Fibroblast of lung (primary cell): ENCODE results near the gene CHEK2. TPM values are rescaled to one million over a fixed set of nuclear protein-coding genes. Genes with fewer than 3 reads are reported as not detected.
A peak's percentile ranks its signal among the peaks of the same experiment; 100 is the strongest.

ENCODE experiments used
- DNase-seq, 2 donors: peaks; one replicate each; pipeline versions ENCODE4 v3.0.0 to v3.0.0-alpha.2; 2010; ENCODE audit warnings: low read depth in 2 of 2
- H2AFZ ChIP-seq: 2 replicates; pipeline ENCODE4 v1.5.1; 2012; ENCODE audit warnings: low read length, control low read depth, inconsistent platforms
- H3K27ac ChIP-seq: 2 replicates; pipeline ENCODE4 v1.5.1; 2011; ENCODE audit warnings: low read length, control low read depth; ENCODE audit not compliant: insufficient read depth
- H3K27me3 ChIP-seq: 2 replicates; pipeline ENCODE4 v1.5.1; 2011; ENCODE audit warnings: mild to moderate bottlenecking, low read length; ENCODE audit not compliant: control insufficient read depth, insufficient read depth
- H3K36me3 ChIP-seq: 2 replicates; pipeline ENCODE4 v1.5.1; 2011; ENCODE audit warnings: low read length; ENCODE audit not compliant: control insufficient read depth, insufficient read depth
- H3K4me1 ChIP-seq: 2 replicates; pipeline ENCODE4 v1.5.1; 2011; ENCODE audit warnings: low read length; ENCODE audit not compliant: control insufficient read depth, insufficient read depth; ENCODE audit errors: extremely low read depth
- H3K4me2 ChIP-seq: 2 replicates; pipeline ENCODE4 v1.5.1; 2011; ENCODE audit warnings: low read length, control low read depth; ENCODE audit not compliant: insufficient read depth; ENCODE audit errors: extremely low read depth
- H3K4me3 ChIP-seq, 4 experiments: fragments of 200-600 bp in 1 of 4; sonication (generic) in 1 of 4; replicated peaks in 1 of 4; 2 replicates each; pipeline ENCODE4 v1.5.1; 2011 to 2016; ENCODE audit warnings: low read length in 4 of 4, low read depth in 3 of 4, mild to moderate bottlenecking in 3 of 4, control low read depth in 2 of 4, inconsistent platforms in 1 of 4, mixed read lengths in 1 of 4; ENCODE audit not compliant: insufficient read depth in 1 of 4; ENCODE audit errors: control extremely low read depth in 1 of 4
- H3K79me2 ChIP-seq: 2 replicates; pipeline ENCODE4 v1.5.1; 2012; ENCODE audit warnings: mild to moderate bottlenecking, low read length, inconsistent platforms; ENCODE audit not compliant: control insufficient read depth, insufficient read depth
- H3K9ac ChIP-seq: 2 replicates; pipeline ENCODE4 v1.5.1; 2011; ENCODE audit warnings: mild to moderate bottlenecking, low read length, control low read depth; ENCODE audit not compliant: insufficient read depth
- H3K9me3 ChIP-seq: 2 replicates; pipeline ENCODE4 v1.5.1; 2012; ENCODE audit warnings: low read depth, low read length; ENCODE audit not compliant: control insufficient read depth, insufficient read depth
- H4K20me1 ChIP-seq: 2 replicates; pipeline ENCODE4 v1.5.1; 2011; ENCODE audit warnings: low read length; ENCODE audit not compliant: control insufficient read depth, insufficient read depth; ENCODE audit errors: extremely low read depth
- CTCF ChIP-seq, 2 donors: IDR thresholded peaks in 1 of 2; conservative IDR thresholded peaks in 1 of 2; 1 replicate in 1 of 2; 2 replicates in 1 of 2; pipeline ENCODE4 v1.5.1; 2011 to 2012; ENCODE audit warnings: low read length in 2 of 2, control low read depth in 1 of 2, inconsistent platforms in 1 of 2, low read depth in 1 of 2, mild to moderate bottlenecking in 1 of 2
- EZH2 ChIP-seq: IDR thresholded peaks from 2 replicates; pipeline ENCODE4 v1.5.1; 2012; ENCODE audit warnings: low read length, control low read depth, mild to moderate bottlenecking; ENCODE audit errors: missing control alignments
- polyA plus RNA-seq, 2 donors: library from polyadenylated mRNA; depleted of rRNA in 1 of 2; stranded (reverse) in 1 of 2; unstranded in 1 of 2; fragments of >200 nt; gene quantifications; 2 replicates each; pipeline ENCODE4 v1.2.1, GENCODE V29; 2011 to 2012; ENCODE audit warnings: missing spikeins in 1 of 2
- total RNA-seq: library from RNA; depleted of rRNA; stranded (reverse); fragments of >200 nt; gene quantifications from 2 replicates; pipeline ENCODE4 v1.2.1, GENCODE V29; 2014

The CHEK2 gene
- total and polyA plus RNA-seq, 2 donors (not counting 1 experiment from before 2014, with no cell fraction given) = 14.5 to 17.4 TPM

DNA sequence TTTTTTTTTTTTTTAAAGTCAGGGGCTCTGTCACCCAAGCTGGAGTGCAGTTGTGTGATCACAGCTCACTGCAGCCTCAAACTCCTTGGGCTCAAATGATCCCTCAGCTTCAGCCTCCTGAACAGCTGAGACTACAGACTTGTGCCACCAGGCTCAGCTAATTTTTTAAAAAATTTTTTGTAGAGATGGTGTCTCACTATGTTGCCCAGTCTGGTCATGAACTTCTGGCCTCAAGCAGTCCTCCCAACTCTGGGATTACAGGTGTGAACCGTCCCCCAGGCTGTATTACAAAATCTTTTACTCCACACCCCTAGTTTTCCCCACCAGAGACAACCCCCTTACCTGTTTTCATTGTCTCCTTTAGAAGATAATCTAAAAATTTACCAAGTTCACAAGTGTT lies 32.8 kb upstream of the CHEK2 start:
- H3K9ac ChIP-seq = no peak overlapping the region
- peak overlapping the region in 1 of 4 experiments; percentile 96 for H3K4me3 ChIP-seq
- peaks cover 40% of the 10 kb centered on the region for H3K79me2 ChIP-seq
- H3K4me1 ChIP-seq = peaks cover 3% of the 10 kb centered on the region
- no peaks in the 10 kb centered on the region for H3K27me3 ChIP-seq
- no peaks in the 10 kb centered on the region for H3K9me3 ChIP-seq
- no peak for TF ChIP-seq EZH2
- no peak for TF ChIP-seq CTCF (conservative IDR thresholded peaks at IDR 0.05 in 1 of 2, IDR thresholded peaks at IDR 0.05 in 1 of 2; ENCODE audit: low read depth in 1 of 2, low read length in 2 of 2)
- DNase-seq = no peak
- no peak overlapping the region for H3K27ac ChIP-seq
- H3K4me2 ChIP-seq = peak overlapping the region; percentile 27
- no peak overlapping the region for H2AFZ ChIP-seq
- no peaks in the 10 kb centered on the region for H4K20me1 ChIP-seq
- H3K36me3 ChIP-seq = no peaks in the 10 kb centered on the region

- peak; percentile 39 to 47 for DNase-seq
- no peaks in the 10 kb centered on the region for H3K4me1 ChIP-seq
- H3K27me3 ChIP-seq = no peaks in the 10 kb centered on the region
- H3K4me3 ChIP-seq = peak overlapping the region; percentile 72 to 96 (median 84)
- no peaks in the 10 kb centered on the region for H3K36me3 ChIP-seq
- H3K9ac ChIP-seq = peak overlapping the region; percentile 70
- H3K9me3 ChIP-seq = no peaks in the 10 kb centered on the region
- peaks cover 36% of the 10 kb centered on the region for H3K79me2 ChIP-seq
- H2AFZ ChIP-seq = peak overlapping the region; percentile 1
- TF ChIP-seq CTCF (conservative IDR thresholded peaks at IDR 0.05 in 1 of 2, IDR thresholded peaks at IDR 0.05 in 1 of 2; ENCODE audit: low read depth in 1 of 2, low read length in 2 of 2) = no peak
- no peak for TF ChIP-seq EZH2
- no peaks in the 10 kb centered on the region for H4K20me1 ChIP-seq
- peak overlapping the region; percentile 20 for H3K4me2 ChIP-seq
- peak overlapping the region; percentile 64 for H3K27ac ChIP-seq
These were observed 31.8 kb upstream of the CHEK2 start for GRCh38 chr22:28773461-28773867.

DNA sequence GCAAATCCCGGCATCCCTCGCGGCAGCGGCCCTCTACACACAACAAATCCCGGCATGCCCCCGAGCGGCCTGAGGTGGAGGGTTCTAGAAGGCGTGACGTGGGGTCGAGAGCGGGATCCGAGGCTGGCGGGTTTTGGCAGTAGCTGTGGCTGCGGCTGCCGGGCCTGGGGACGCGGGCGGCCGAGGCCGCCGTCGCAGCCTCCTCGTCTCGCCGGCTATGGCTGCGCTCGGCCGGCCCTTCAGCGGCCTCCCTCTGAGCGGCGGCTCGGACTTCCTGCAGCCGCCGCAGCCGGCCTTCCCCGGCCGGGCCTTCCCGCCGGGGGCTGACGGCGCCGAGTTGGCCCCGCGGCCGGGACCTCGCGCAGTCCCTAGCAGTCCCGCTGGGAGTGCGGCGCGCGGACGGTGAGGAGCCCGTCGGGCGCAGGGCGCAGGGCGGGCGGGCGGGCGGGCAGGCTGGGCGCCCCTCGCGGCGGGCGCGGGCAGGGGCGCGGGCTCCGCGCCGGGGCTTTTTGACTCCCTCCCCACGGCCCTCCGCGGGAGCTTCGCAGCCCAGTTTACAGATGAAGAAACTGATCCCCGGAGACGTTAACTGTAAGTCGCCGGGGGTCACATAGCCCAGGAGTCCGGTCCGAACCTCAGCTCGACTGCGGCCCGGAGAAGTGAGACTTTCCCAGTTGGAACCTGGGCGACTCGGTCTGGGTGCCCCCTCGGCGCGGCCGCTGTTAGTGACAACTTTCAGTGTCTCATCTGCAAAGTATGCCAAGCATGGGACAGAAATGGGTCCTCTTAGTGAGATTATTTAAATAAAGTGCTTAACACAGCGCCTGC lies 31.2 kb upstream of the CHEK2 start, which contains the start of gene CCDC117:
Gene CCDC117 (plus strand): TSS at position 63 of the 828 bp plus-strand sequence. CDS start 155 bp downstream, at position 218.
- Histone ChIP-seq H3K27me3 (no peaks in the 10 kb centered on the region), H3K9me3 (no peaks in the 10 kb centered on the region), H3K4me1 (no peaks in the 10 kb centered on the region), H3K36me3 (no peaks in the 10 kb centered on the region), H2AFZ (peak within 1 kb of the TSS; percentile 77), H3K27ac (peak within 1 kb of the TSS; percentile 81), H4K20me1 (no peaks in the 10 kb centered on the region), H3K4me3 (peak within 1 kb of the TSS; percentile 72 to 96 (median 84)), H3K9ac (peak within 1 kb of the TSS; percentile 89), H3K79me2 (peaks cover 32% of the 10 kb centered on the region), H3K4me2 (peak within 1 kb of the TSS; percentile 56)
- TF ChIP-seq CTCF (conservative IDR thresholded peaks at IDR 0.05 in 1 of 2, IDR thresholded peaks at IDR 0.05 in 1 of 2; ENCODE audit: low read depth in 1 of 2, low read length in 2 of 2) = no peak
- DNase-seq = peak; percentile 95 to 97
